Activated naive CD4-positive, alpha-beta T cell treated with anti-CD3 and anti-CD28 coated beads for 36 hours (primary cell): Measurements from ENCODE around the gene TRIM16. TPM values are rescaled to one million over a fixed set of nuclear protein-coding genes. Genes with fewer than 3 reads are reported as not detected.
"Not testable (repeated sequence)": the region's sequence is repeated elsewhere in the genome, so short reads cannot be mapped to it uniquely, and the experiment has no call there.

Experiments used
- CTCF ChIA-PET: fragments of 350-600 bp; sonication (Branson Sonifier 250); formaldehyde crosslinking; loops from one replicate; lab custom pipeline; 2021; ENCODE audit warnings: antibody characterized with exemption; lab: Charles Lee
- DNase-seq: peaks from one replicate; pipeline ENCODE4 v3.0.0-alpha.2; 2020
- H3K27ac Mint-ChIP-seq: one replicate; pipeline ENCODE4 v1.8.0; 2021; ENCODE audit warnings: mild to moderate bottlenecking, mixed read lengths
- H3K27me3 Mint-ChIP-seq: one replicate; pipeline ENCODE4 v1.8.0; 2021; ENCODE audit warnings: low read depth, mixed read lengths
- H3K36me3 Mint-ChIP-seq: one replicate; pipeline ENCODE4 v1.8.0; 2021; ENCODE audit warnings: low read depth, mixed read lengths
- H3K4me1 Mint-ChIP-seq: one replicate; pipeline ENCODE4 v1.8.0; 2021; ENCODE audit warnings: low read depth, mixed read lengths
- H3K4me3 Mint-ChIP-seq: one replicate; pipeline ENCODE4 v1.8.0; 2021; ENCODE audit warnings: mild to moderate bottlenecking, moderate library complexity, mixed read lengths
- H3K9me3 Mint-ChIP-seq: one replicate; pipeline ENCODE4 v1.8.0; 2021; ENCODE audit warnings: mixed read lengths
- intact Hi-C: fragments of 100-400 bp; cut with micrococcal nuclease; formaldehyde crosslinking; loops from one replicate; pipeline ENCODE4 v1.15.1; 2023
- total RNA-seq, 2 experiments: library from RNA; stranded (reverse); gene quantifications; one replicate each; pipeline ENCODE4 v1.2.3, GENCODE V29; 2021

TRIM16 gene
- total RNA-seq, result 10 to 100 TPM in 1 of 2 experiments, 1 to 10 TPM in 1; 10.0 to 10.4 TPM

GRCh38 chr17:15683824-15684478, at the start of gene TRIM16:
TRIM16 (minus strand) TSS chr17:15684311; CDS start chr17:15651609, 32,702 bp downstream.
- H3K4me1 Mint-ChIP-seq, result peaks cover 20% of the 10 kb centered on the region
- CTCF ChIA-PET, H3K9me3 Mint-ChIP-seq, H3K27me3 Mint-ChIP-seq: not testable (repeated sequence)
- peak; percentile 83 for DNase-seq
- intact Hi-C loops, result loop anchor here (1.0 kb wide), 1 partner anchor 15 kb away; the partner anchor contains the start of gene ZNF286A
- peak within 1 kb of the TSS; percentile 79 for H3K27ac Mint-ChIP-seq
- peaks cover 14% of the 10 kb centered on the region for H3K36me3 Mint-ChIP-seq
- peak within 1 kb of the TSS; percentile 95 for H3K4me3 Mint-ChIP-seq

- H3K27ac Mint-ChIP-seq, H3K4me1 Mint-ChIP-seq, H3K9me3 Mint-ChIP-seq, CTCF ChIA-PET, H3K4me3 Mint-ChIP-seq, intact Hi-C loops, DNase-seq, H3K36me3 Mint-ChIP-seq, H3K27me3 Mint-ChIP-seq: not testable (repeated sequence)
These were observed 49.2 kb upstream of the TRIM16 start for GRCh38 chr17:15733174-15733789.

- intact Hi-C loops, DNase-seq, CTCF ChIA-PET, H3K27me3 Mint-ChIP-seq, H3K36me3 Mint-ChIP-seq, H3K4me1 Mint-ChIP-seq, H3K27ac Mint-ChIP-seq, H3K9me3 Mint-ChIP-seq, H3K4me3 Mint-ChIP-seq: not testable (repeated sequence)
These were observed 47.8 kb upstream of the TRIM16 start, which contains the start of gene TBC1D26 for GRCh38 chr17:15731900-15732299. TBC1D26 (plus strand) TSS chr17:15732283; CDS start chr17:15735349, 3,066 bp downstream.

- H3K27me3 Mint-ChIP-seq, H3K4me1 Mint-ChIP-seq, DNase-seq, H3K27ac Mint-ChIP-seq, intact Hi-C loops, H3K36me3 Mint-ChIP-seq, CTCF ChIA-PET, H3K4me3 Mint-ChIP-seq, H3K9me3 Mint-ChIP-seq: not testable (repeated sequence)
These were observed 46.4 kb upstream of the TRIM16 start for GRCh38 chr17:15730535-15730934.

- H3K4me1 Mint-ChIP-seq, H3K27me3 Mint-ChIP-seq, H3K4me3 Mint-ChIP-seq, intact Hi-C loops, H3K27ac Mint-ChIP-seq, CTCF ChIA-PET, DNase-seq: not testable (repeated sequence)
- Mint-ChIP-seq H3K36me3 (peaks cover 49% of the 10 kb centered on the region), H3K9me3 (peaks cover 37% of the 10 kb centered on the region)
These were observed 32.8 kb upstream of the TRIM16 start for GRCh38 chr17:15716601-15717563.

- intact Hi-C loops, H3K4me1 Mint-ChIP-seq, DNase-seq, H3K27ac Mint-ChIP-seq, CTCF ChIA-PET, H3K4me3 Mint-ChIP-seq, H3K27me3 Mint-ChIP-seq: not testable (repeated sequence)
- Mint-ChIP-seq H3K9me3 (peaks cover 23% of the 10 kb centered on the region), H3K36me3 (peaks cover 67% of the 10 kb centered on the region)
These were observed 24.8 kb upstream of the TRIM16 start for GRCh38 chr17:15708879-15709278.

GRCh38 chr17:15704813-15705212, 20.7 kb upstream of the TRIM16 start:
- CTCF ChIA-PET, H3K27ac Mint-ChIP-seq, H3K4me3 Mint-ChIP-seq, DNase-seq, intact Hi-C loops, H3K4me1 Mint-ChIP-seq, H3K27me3 Mint-ChIP-seq: not testable (repeated sequence)
- Mint-ChIP-seq H3K9me3 (peaks cover 17% of the 10 kb centered on the region), H3K36me3 (peaks cover 56% of the 10 kb centered on the region)

- intact Hi-C loops, H3K4me3 Mint-ChIP-seq, H3K27me3 Mint-ChIP-seq, H3K4me1 Mint-ChIP-seq, H3K27ac Mint-ChIP-seq, CTCF ChIA-PET, DNase-seq: not testable (repeated sequence)
- peaks cover 16% of the 10 kb centered on the region for H3K9me3 Mint-ChIP-seq
- H3K36me3 Mint-ChIP-seq, result peaks cover 51% of the 10 kb centered on the region
These were observed 20.1 kb upstream of the TRIM16 start for GRCh38 chr17:15704239-15704638.

GRCh38 chr17:15699937-15700336, 15.8 kb upstream of the TRIM16 start:
- DNase-seq, H3K27me3 Mint-ChIP-seq, H3K9me3 Mint-ChIP-seq, CTCF ChIA-PET: not testable (repeated sequence)
- intact Hi-C loops, result loop anchor here (1.0 to 5.0 kb wide), 2 partner anchors 16 to 297 kb away; partner anchors contain the start of genes TRIM16, TTC19 and ZSWIM7
- Mint-ChIP-seq H3K36me3 (peaks cover 19% of the 10 kb centered on the region), H3K27ac (peak overlapping the region; percentile 87), H3K4me1 (peaks cover 13% of the 10 kb centered on the region), H3K4me3 (peak overlapping the region; percentile 89)

GRCh38 chr17:15699413-15699924, 15.4 kb upstream of the TRIM16 start, which contains the start of gene ZNF286A:
ZNF286A (plus strand) TSS chr17:15699752; CDS start chr17:15700330, 578 bp downstream.
- H3K9me3 Mint-ChIP-seq, CTCF ChIA-PET, H3K27me3 Mint-ChIP-seq: not testable (repeated sequence)
- Mint-ChIP-seq H3K36me3 (peaks cover 16% of the 10 kb centered on the region), H3K27ac (peak within 1 kb of the TSS; percentile 87), H3K4me1 (peaks cover 13% of the 10 kb centered on the region), H3K4me3 (peak within 1 kb of the TSS; percentile 89)
- peak; percentile 99 for DNase-seq
- intact Hi-C loops, result loop anchor here (1.0 to 5.0 kb wide), 2 partner anchors 15 to 298 kb away; partner anchors contain the start of genes TRIM16, TTC19 and ZSWIM7

- Mint-ChIP-seq H3K27ac (peak overlapping the region; percentile 87), H3K4me3 (peak overlapping the region; percentile 89), H3K36me3 (peaks cover 14% of the 10 kb centered on the region), H3K4me1 (peaks cover 13% of the 10 kb centered on the region)
- CTCF ChIA-PET, H3K9me3 Mint-ChIP-seq, H3K27me3 Mint-ChIP-seq, DNase-seq: not testable (repeated sequence)
- intact Hi-C loops, result loop anchor here (1.0 to 5.0 kb wide), 2 partner anchors 15 to 298 kb away; partner anchors contain the start of genes TRIM16, TTC19 and ZSWIM7
These were observed 14.9 kb upstream of the TRIM16 start for GRCh38 chr17:15698967-15699366.

- H3K27ac Mint-ChIP-seq, H3K4me3 Mint-ChIP-seq, H3K27me3 Mint-ChIP-seq, intact Hi-C loops, H3K9me3 Mint-ChIP-seq, CTCF ChIA-PET, DNase-seq, H3K36me3 Mint-ChIP-seq: not testable (repeated sequence)
- peaks cover 15% of the 10 kb centered on the region for H3K4me1 Mint-ChIP-seq
These were observed 3.4 kb upstream of the TRIM16 start for GRCh38 chr17:15687494-15687893.
